Kidney epithelial cell (primary cell): ENCODE data around the gene IQSEC1. TPM values are rescaled to one million over a fixed set of nuclear protein-coding genes. Genes with fewer than 3 reads are reported as not detected.

Source experiments
- DNase-seq: peaks from one replicate; pipeline ENCODE4 v3.0.0-alpha.2; 2010; ENCODE audit warnings: low read depth
- H3K27me3 ChIP-seq: 2 replicates; pipeline ENCODE4 v1.6.0; 2011; ENCODE audit warnings: low read length; ENCODE audit not compliant: control insufficient read depth, insufficient read depth
- H3K36me3 ChIP-seq: 2 replicates; pipeline ENCODE4 v1.5.1; 2011; ENCODE audit warnings: low read length; ENCODE audit not compliant: control insufficient read depth, insufficient read depth
- H3K4me3 ChIP-seq: 2 replicates; pipeline ENCODE4 v1.5.1; 2011; ENCODE audit warnings: low read depth, mild to moderate bottlenecking, control low read depth, low read length
- CTCF ChIP-seq: IDR thresholded peaks from 2 replicates; pipeline ENCODE4 v1.5.1; 2011; ENCODE audit warnings: mild to moderate bottlenecking, moderate library complexity, low read length, control low read depth, inconsistent platforms; ENCODE audit not compliant: insufficient read depth, poor library complexity, severe bottlenecking
- total RNA-seq: library from RNA; depleted of rRNA; stranded (reverse); fragments of >200 nt; gene quantifications from 2 replicates; pipeline ENCODE4 v1.2.3, GENCODE V29; 2015

The IQSEC1 gene
- total RNA-seq, 1 donor from 2014 or later, result 14.9 TPM

DNA sequence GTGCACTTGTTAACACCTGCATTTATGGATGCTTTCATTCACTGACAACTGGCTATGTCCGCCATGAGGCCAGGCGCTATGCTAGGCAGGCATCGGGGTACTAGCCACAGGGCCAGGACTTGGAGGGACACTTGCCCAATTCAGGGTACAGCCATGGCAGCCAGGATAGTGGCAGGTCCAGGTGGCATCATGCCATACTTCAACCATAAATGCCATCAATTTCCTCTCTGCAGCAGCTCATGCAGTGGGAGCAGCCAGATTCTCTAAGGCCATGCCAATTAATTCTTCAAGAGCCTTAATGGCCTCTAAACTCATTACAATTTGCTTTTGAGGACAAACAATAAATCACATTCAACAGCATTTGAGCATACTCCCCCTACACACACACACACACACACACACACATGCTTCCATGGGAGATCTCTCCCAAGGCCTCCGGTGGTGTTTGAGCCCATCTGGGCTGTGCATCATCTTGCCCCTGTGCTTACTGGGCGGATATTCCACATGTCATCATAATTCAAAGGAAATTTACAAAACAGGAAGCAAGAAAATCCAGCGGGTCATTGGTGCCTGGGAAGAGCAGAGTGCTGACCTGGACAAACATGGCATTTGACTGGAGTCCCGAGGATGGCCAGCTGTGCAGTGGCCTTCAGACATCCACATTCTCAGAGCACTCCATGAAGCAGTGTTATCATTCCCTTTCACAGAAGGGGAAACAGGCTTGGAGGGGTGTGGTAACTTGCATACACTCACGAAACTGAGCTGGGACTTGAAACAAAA, 109.1 kb downstream of the IQSEC1 start:
- TF ChIP-seq CTCF, result no peak
- no peak for DNase-seq
- peaks cover 3% of the 10 kb centered on the region for H3K27me3 ChIP-seq
- no peaks in the 10 kb centered on the region for H3K36me3 ChIP-seq
- H3K4me3 ChIP-seq, result no peak overlapping the region

- Histone ChIP-seq H3K36me3 (no peaks in the 10 kb centered on the region), H3K4me3 (no peak overlapping the region), H3K27me3 (no peaks in the 10 kb centered on the region)
- DNase-seq, result no peak
- no peak for TF ChIP-seq CTCF
Observed at GRCh38 chr3:12963231-12963896, 109.9 kb downstream of the IQSEC1 start.

- DNase-seq, result no peak
- no peak overlapping the region for H3K4me3 ChIP-seq
- H3K27me3 ChIP-seq, result no peaks in the 10 kb centered on the region
- no peaks in the 10 kb centered on the region for H3K36me3 ChIP-seq
- TF ChIP-seq CTCF, result no peak
Observed at GRCh38 chr3:12962292-12962691, 110.9 kb downstream of the IQSEC1 start.

DNA sequence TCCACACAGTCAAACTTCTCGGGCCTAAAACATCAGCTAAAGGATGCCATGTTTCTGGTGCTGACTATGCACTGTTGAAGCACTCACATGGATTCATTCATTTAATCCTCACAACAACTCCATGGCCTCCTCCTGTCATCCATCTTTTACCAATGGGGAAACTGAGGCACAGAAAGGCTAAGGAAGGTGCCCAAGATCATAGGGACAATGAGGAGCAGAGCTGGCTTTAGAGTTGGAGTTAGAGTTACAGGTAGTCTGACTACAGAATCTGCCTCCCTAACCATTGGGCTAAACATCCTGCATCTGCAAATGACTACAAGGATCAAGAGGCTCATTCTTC, 111.6 kb downstream of the IQSEC1 start:
- Histone ChIP-seq H3K4me3 (no peak overlapping the region), H3K27me3 (no peaks in the 10 kb centered on the region), H3K36me3 (no peaks in the 10 kb centered on the region)
- no peak for DNase-seq
- no peak for TF ChIP-seq CTCF

- DNase-seq, result no peak
- TF ChIP-seq CTCF, result no peak
- Histone ChIP-seq H3K36me3 (no peaks in the 10 kb centered on the region), H3K27me3 (no peaks in the 10 kb centered on the region), H3K4me3 (no peak overlapping the region)
Observed at GRCh38 chr3:12961007-12961696, 112.1 kb downstream of the IQSEC1 start.
